H1 (cell line): ENCODE data around the gene PHLDA3. TPM values are rescaled to one million over a fixed set of nuclear protein-coding genes. Genes with fewer than 3 reads are reported as not detected.

Experiments
- ASH2L ChIP-seq: fragments of 200-600, 300-600 bp; sonication (generic); IDR thresholded peaks from one replicate; pipeline ENCODE4 v1.7.1; 2017; ENCODE audit warnings: low read length
- EGR1 ChIP-seq: IDR thresholded peaks from 2 replicates; pipeline ENCODE4 v1.6.1; 2011; ENCODE audit warnings: low read depth, low read length, borderline replicate concordance
- KDM4A ChIP-seq: IDR thresholded peaks from one replicate; pipeline ENCODE4 v1.7.1; 2012; ENCODE audit warnings: low read depth, mild to moderate bottlenecking, moderate library complexity, low read length, inconsistent platforms; ENCODE audit not compliant: severe bottlenecking
- PHF8 ChIP-seq: fragments of 200-600 bp; sonication (generic); conservative IDR thresholded peaks from 2 replicates; pipeline ENCODE4 v1.7.1; 2012; ENCODE audit warnings: low read depth, mild to moderate bottlenecking, inconsistent platforms, low read length, moderate library complexity
- RBBP5 ChIP-seq: IDR thresholded peaks from 2 replicates; pipeline ENCODE4 v1.7.1; 2012; ENCODE audit warnings: low read depth, mild to moderate bottlenecking, inconsistent platforms, low read length, moderate library complexity, borderline replicate concordance
- polyA plus RNA-seq, 7 experiments: library from polyadenylated mRNA; depleted of rRNA in 3 of 7; stranded (reverse) in 5 of 7; unstranded in 2 of 7; fragments of >200 nt in 5 of 7; fragments of 200-250 nt in 2 of 7; gene quantifications; 1 replicate in 5 of 7; 2 replicates in 1 of 7; 4 replicates in 1 of 7; pipeline versions ENCODE4 v1.2.1 to v1.2.3, GENCODE V29; 2011 to 2013; ENCODE audit warnings: missing spikeins in 2 of 7, mixed read lengths in 2 of 7
- total RNA-seq: library from RNA; stranded (reverse); fragmentation: NEBNext Ultra II Directional; extraction: Animal tissue kit (Norgen Biotek cat#: 25700); gene quantifications from 2 replicates; pipeline ENCODE4 v1.2.1, GENCODE V29; 2021
- TF ChIP-seq, protein P1 (sequence below): IDR thresholded peaks from 2 replicates; pipeline ENCODE4 v1.6.1; 2011; ENCODE audit warnings: low read length, improper control_type of control experiment

PHLDA3 gene
- total and polyA plus RNA-seq, 2 of the 8 experiments (the other 6 are each of a cell fraction or from before 2014, with no cell fraction given), result 25.5 to 27.5 TPM

DNA sequence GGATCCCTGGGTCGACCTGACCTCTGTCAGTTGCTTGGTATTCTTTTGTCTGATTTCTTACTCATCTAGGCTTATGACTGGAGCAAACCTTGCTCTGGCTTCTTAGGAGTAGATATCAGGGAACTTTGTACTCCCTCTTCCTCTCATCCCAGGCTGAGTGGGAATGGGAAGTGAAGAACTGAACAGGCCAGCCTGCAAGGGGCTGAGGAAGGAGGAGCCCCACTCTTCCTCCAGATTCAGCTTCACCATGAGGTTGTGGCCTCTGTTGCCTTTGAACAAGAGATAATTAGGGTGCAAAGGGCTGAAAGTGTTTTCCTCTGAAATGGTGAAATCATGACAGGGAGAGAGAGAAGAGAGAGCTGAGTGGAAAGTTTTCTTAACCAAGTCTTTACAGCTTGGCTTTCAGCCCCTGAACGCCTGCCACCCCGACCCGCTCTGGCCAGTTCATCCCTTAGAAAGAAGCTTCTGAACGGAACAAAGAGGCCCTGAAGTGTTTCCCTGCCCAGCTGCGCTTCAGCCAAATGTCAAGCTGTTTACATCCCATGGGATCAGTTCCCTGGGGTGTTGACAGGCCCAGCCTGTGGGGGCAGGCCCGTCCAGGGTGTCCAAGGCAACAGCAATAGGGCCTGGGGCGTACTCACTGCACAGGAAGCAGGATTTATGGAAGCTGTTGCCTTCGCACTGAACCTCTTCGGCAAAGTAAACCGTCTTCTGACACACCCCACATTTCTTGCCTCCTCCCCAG lies 26.7 kb upstream of the PHLDA3 start (continued):
- TF ChIP-seq, protein P1, sequence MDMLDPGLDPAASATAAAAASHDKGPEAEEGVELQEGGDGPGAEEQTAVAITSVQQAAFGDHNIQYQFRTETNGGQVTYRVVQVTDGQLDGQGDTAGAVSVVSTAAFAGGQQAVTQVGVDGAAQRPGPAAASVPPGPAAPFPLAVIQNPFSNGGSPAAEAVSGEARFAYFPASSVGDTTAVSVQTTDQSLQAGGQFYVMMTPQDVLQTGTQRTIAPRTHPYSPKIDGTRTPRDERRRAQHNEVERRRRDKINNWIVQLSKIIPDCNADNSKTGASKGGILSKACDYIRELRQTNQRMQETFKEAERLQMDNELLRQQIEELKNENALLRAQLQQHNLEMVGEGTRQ, result no peak
- no peak for TF ChIP-seq PHF8
- no peak for TF ChIP-seq RBBP5
- TF ChIP-seq EGR1, result no peak
- TF ChIP-seq KDM4A, result no peak
- no peak for TF ChIP-seq ASH2L
- TF ChIP-seq, all 59 proteins: peak for 0
